Measurements from ENCODE around the gene CDH23.
A peak's percentile ranks its signal among the peaks of the same experiment; 100 is the strongest.

CDH23 gene

DNA sequence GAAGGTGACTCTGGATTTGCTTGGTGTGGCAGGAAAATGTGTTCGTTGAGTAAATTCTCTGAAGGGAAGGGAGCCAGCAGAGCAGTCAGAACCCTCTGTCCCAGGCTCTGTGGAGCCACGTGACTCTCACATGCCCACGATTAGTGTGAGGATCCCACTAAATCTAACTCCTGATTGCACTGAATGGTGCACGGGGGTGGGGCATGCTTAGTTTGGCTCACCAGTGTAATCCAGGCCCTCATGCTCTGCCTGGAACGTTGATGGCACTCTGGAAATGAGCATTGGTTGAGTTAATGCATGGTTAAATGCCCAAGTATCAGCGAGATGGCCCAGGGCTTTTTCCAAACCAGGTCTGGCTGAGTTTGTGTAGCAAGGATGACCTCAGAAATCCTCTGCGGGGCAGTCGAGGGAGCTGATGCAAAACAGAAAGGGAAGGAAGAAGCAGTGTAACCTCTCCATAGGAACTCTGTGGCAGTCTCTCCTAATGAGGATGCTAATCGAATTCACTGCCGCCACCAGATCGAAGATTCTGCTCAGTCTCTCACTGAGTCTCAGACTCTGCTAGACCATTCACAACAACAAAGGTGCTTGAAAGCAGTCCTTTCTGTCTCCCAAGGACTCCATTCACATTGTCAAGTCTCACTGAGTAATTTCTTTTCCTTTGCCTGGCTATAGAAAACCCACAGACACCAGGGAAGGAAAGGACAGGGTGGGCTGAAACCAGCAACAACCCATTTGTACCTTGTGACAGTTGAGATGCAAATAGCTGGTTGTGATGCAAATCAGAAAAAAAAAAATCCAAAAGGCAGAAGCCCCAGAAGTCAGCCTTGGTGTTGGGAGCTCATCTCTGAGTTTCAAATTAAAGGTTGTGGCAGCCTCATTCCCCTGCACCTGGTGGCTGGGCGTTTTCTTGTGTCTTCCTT lies 224.8 kb downstream of the CDH23 start:
- Histone ChIP-seq H3K27ac (ENCODE audit: low read depth, low read length) (peak overlapping the region; percentile 93), H3K9ac (ENCODE audit: low read depth, low read length) (peak overlapping the region; percentile 23; the same call in 1 of the 2 replicates), H3K36me3 (ENCODE audit: control insufficient read depth, insufficient read depth, low read length) (no peaks in the 10 kb centered on the region), H3K9me3 (ENCODE audit: control insufficient read depth, insufficient read depth, low read length) (no peaks in the 10 kb centered on the region), H3K4me1 (ENCODE audit: control insufficient read depth, insufficient read depth, low read length) (peaks cover 40% of the 10 kb centered on the region), H3K27me3 (ENCODE audit: control insufficient read depth, insufficient read depth, low read length) (no peaks in the 10 kb centered on the region), H3K4me3 (ENCODE audit: low read depth, low read length) (peak overlapping the region; percentile 36)

DNA sequence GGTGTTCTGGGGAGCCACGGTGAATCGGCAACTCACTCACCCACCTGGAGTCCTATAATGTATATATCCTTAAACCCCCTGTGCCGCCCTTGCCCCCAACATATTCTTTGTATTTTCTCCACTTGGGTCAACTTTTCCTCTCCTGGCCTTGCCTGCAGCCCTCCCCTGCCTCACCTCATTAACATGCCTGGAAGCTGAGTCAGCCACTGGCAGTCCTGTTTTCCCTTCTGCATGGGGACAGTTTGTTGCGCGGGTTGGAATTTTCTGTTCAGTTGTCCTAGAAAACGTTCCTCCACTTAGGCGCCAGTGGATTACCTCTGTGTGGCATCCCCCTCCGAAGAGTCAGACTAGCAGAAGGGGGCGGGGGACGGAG lies 225.4 kb downstream of the CDH23 start:
- H3K4me1 ChIP-seq (ENCODE audit: control insufficient read depth, insufficient read depth, low read length) = peaks cover 46% of the 10 kb centered on the region

DNA sequence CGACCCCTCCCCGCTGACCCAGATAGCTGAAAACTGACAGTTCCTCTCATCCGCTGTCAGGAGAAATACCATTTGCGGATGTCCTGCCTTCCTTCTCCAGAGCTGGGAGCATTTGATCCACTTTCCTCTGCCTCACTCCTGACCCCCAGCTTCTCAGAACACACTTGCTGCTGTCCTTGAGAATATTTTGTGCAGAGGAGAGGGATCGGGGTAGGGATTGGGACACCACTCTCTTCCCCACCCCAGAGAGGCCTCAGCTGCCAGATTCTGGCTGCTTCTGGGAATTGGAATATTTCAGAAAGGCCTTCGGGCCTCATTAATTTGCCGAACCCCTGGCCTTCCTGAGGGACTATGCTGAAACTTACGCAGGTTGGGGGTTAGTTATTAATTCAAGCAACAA lies 225.9 kb downstream of the CDH23 start:
- Histone ChIP-seq H3K9ac (ENCODE audit: low read depth, low read length) (no peak overlapping the region), H3K27me3 (ENCODE audit: control insufficient read depth, insufficient read depth, low read length) (no peaks in the 10 kb centered on the region), H3K4me1 (ENCODE audit: control insufficient read depth, insufficient read depth, low read length) (peaks cover 51% of the 10 kb centered on the region), H3K9me3 (ENCODE audit: control insufficient read depth, insufficient read depth, low read length) (no peaks in the 10 kb centered on the region), H3K27ac (ENCODE audit: low read depth, low read length) (peak overlapping the region; percentile 93), H3K36me3 (ENCODE audit: control insufficient read depth, insufficient read depth, low read length) (no peaks in the 10 kb centered on the region), H3K4me3 (ENCODE audit: low read depth, low read length) (peak overlapping the region; percentile 36)

More for the DNA sequence above, 225.4 kb downstream of the CDH23 start:
- peak overlapping the region; percentile 36 for H3K4me3 ChIP-seq (ENCODE audit: low read depth, low read length)
- H3K27ac ChIP-seq (ENCODE audit: low read depth, low read length) = peak overlapping the region; percentile 93
- H3K27me3 ChIP-seq (ENCODE audit: control insufficient read depth, insufficient read depth, low read length) = no peaks in the 10 kb centered on the region
- H3K36me3 ChIP-seq (ENCODE audit: control insufficient read depth, insufficient read depth, low read length) = no peaks in the 10 kb centered on the region
- H3K9ac ChIP-seq (ENCODE audit: low read depth, low read length) = no peak overlapping the region
- no peaks in the 10 kb centered on the region for H3K9me3 ChIP-seq (ENCODE audit: control insufficient read depth, insufficient read depth, low read length)

DNA sequence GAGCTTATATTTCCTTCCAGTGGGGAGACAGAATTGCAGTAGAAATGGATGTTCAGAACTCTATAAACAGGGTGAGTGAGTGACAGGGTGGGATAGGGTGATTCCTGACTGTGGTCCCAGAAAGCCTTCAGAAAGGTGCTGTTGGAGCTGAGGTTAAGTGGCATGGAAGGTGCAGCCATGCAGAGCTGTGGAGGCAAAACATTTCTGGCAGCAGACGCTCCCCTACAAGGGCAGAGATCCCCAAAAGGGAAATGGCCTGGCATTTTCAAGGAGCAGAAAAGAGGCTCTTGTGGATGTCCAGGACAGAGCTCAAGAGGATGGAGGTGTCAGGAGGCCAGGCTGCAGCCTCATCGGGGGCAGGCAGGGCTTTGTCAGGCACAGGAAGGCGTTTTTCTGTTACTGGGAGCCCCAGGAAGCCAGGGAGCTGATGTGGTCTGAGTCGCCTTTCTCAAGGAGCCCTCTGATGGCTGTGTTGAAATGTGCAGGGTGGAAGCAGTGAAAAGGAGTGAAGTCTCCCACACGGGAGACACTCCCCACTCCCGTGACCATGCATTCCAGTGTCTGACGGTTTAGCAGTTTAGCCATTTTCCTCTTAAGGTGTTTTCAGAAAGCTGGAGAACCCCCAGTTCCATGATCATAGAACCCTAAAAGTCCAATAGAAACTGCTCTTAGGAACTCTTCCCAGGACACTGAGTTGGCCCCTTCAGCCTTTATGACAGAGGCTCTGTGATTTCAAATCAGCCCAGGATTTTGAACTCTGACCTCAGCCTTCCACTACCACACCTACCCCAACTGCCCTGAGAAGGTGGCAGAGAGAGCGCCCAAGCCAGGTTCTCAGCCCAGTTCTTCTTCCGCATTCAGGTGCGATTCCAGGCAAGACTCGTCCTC lies 226.6 kb downstream of the CDH23 start:
- Histone ChIP-seq H3K27ac (ENCODE audit: low read depth, low read length) (peak overlapping the region; percentile 42), H3K27me3 (ENCODE audit: control insufficient read depth, insufficient read depth, low read length) (no peaks in the 10 kb centered on the region), H3K9ac (ENCODE audit: low read depth, low read length) (no peak overlapping the region), H3K4me3 (ENCODE audit: low read depth, low read length) (no peak overlapping the region), H3K9me3 (ENCODE audit: control insufficient read depth, insufficient read depth, low read length) (no peaks in the 10 kb centered on the region), H3K4me1 (ENCODE audit: control insufficient read depth, insufficient read depth, low read length) (peaks cover 57% of the 10 kb centered on the region), H3K36me3 (ENCODE audit: control insufficient read depth, insufficient read depth, low read length) (no peaks in the 10 kb centered on the region)

DNA sequence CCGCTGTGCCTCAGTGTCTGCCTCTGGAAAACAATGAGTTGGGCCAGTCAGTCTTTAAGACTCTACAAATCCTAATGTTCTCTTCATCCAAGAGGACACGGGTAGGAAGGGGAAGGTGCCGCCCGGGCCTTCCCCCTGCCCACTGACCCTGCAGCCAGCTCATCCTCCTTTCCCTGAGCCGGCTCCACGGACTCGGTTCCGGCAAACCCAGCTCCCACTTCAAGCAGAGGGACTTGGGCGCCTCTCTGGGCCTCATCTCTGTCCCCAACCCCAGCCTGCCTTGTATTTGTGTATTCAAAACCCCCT lies 227.2 kb downstream of the CDH23 start:
- H3K9me3 ChIP-seq (ENCODE audit: control insufficient read depth, insufficient read depth, low read length) = no peaks in the 10 kb centered on the region
- H3K36me3 ChIP-seq (ENCODE audit: control insufficient read depth, insufficient read depth, low read length) = no peaks in the 10 kb centered on the region
- H3K27me3 ChIP-seq (ENCODE audit: control insufficient read depth, insufficient read depth, low read length) = no peaks in the 10 kb centered on the region
- peak overlapping the region; percentile 42 for H3K27ac ChIP-seq (ENCODE audit: low read depth, low read length)
- peaks cover 57% of the 10 kb centered on the region for H3K4me1 ChIP-seq (ENCODE audit: control insufficient read depth, insufficient read depth, low read length)
- no peak overlapping the region for H3K4me3 ChIP-seq (ENCODE audit: low read depth, low read length)
- no peak overlapping the region for H3K9ac ChIP-seq (ENCODE audit: low read depth, low read length)

DNA sequence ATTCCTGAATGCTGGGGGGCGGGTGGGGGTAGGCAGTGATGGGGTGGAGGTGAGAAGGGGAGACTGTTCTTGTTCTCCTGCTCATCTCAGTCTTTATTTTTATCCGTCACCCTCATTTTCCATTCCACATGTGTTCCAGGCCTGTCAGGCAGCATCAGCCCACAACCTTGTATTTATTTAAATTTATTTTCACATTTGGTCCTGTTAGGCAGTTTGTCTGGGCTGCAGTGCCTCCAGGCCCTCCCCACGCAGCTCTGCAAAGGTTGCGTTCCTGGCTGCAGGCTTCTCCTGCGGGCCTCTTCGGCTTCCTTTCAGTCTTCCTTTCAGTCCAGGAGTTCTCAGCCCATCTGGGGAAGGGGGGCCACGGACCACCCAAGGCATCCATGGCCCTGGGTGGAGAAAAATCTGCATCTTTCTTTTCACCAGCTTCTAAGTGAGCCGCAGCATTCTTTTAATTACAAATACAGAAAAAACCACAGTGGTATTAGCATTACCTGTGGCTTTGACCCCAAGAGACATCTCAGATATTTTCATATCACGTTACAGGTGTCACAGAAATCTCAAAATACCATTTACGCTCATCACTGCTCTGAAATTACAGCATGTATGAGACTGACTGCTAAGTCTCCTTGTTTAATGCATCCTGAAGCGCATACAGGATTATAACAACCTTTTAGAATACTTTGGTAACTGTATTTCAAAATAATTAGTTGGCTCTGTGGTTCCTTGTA lies 228.9 kb downstream of the CDH23 start:
- no peaks in the 10 kb centered on the region for H3K36me3 ChIP-seq (ENCODE audit: control insufficient read depth, insufficient read depth, low read length)
- no peak overlapping the region for H3K9ac ChIP-seq (ENCODE audit: low read depth, low read length)
- peaks cover 60% of the 10 kb centered on the region for H3K4me1 ChIP-seq (ENCODE audit: control insufficient read depth, insufficient read depth, low read length)
- H3K4me3 ChIP-seq (ENCODE audit: low read depth, low read length) = no peak overlapping the region
- H3K9me3 ChIP-seq (ENCODE audit: control insufficient read depth, insufficient read depth, low read length) = no peaks in the 10 kb centered on the region
- H3K27ac ChIP-seq (ENCODE audit: low read depth, low read length) = no peak overlapping the region
- H3K27me3 ChIP-seq (ENCODE audit: control insufficient read depth, insufficient read depth, low read length) = peaks cover 3% of the 10 kb centered on the region; the same call in 1 of the 2 replicates

DNA sequence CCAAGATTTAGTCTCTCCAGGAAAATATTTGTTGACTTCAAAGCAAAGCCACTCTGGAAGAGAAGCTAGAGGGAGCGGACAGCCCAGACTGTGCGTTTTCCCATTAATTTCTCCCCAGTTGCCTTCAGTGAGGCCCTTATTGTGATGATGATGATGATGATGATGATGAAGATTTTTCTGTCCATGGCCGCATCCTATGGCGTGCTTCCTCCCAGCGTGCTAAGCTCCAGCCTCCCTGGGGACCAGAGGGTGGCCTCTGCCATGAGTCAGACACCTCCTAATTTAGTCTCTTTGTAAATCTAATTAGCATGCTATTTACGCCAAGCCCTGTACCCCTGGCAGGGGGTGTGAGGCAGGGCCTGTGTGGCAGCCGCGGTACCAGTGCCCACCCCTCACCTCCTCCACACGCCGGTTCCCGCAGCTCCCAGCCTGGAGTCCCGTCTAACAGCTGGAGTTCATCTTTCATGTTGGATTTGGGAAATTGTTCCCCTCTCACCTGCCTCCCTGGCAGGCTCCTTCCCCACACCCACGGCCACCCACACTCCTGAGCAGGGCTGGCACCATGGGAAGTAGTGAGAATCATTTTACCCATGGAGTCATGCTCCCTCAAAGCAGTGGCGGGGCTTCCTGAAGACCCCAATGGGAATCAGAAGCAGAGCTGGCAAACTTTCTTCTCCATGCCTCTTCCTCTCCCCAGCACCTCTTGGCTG lies 230.7 kb downstream of the CDH23 start:
- H3K36me3 ChIP-seq (ENCODE audit: control insufficient read depth, insufficient read depth, low read length) = no peaks in the 10 kb centered on the region
- H3K9me3 ChIP-seq (ENCODE audit: control insufficient read depth, insufficient read depth, low read length) = no peaks in the 10 kb centered on the region
- H3K4me3 ChIP-seq (ENCODE audit: low read depth, low read length) = no peak overlapping the region
- peaks cover 13% of the 10 kb centered on the region for H3K27me3 ChIP-seq (ENCODE audit: control insufficient read depth, insufficient read depth, low read length)
- no peak overlapping the region for H3K9ac ChIP-seq (ENCODE audit: low read depth, low read length)
- peak overlapping the region; percentile 40 for H3K27ac ChIP-seq (ENCODE audit: low read depth, low read length)
- H3K4me1 ChIP-seq (ENCODE audit: control insufficient read depth, insufficient read depth, low read length) = peaks cover 55% of the 10 kb centered on the region

DNA sequence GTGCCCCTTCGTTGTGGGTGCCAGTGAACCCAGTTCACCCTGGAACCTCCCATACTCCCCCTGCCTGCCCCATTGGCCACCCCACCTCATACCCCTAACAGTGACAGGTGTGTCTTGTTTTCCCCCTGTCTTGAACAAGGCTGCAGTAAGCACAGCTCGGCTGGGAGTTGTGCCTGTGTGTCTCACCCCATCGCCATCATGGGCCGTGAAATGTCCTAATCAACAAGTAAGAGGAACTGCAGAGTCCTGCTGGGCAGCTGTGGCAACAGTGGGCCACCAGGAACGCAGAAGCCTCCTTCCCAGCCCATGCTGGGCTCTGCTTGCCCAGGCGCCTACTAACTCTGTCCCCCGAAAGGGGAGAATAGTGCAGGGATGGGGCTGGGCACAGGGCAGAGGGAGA lies 231.2 kb downstream of the CDH23 start:
- H3K27ac ChIP-seq (ENCODE audit: low read depth, low read length) = peak overlapping the region; percentile 40
- peaks cover 53% of the 10 kb centered on the region for H3K4me1 ChIP-seq (ENCODE audit: control insufficient read depth, insufficient read depth, low read length)
- no peaks in the 10 kb centered on the region for H3K9me3 ChIP-seq (ENCODE audit: control insufficient read depth, insufficient read depth, low read length)
- H3K9ac ChIP-seq (ENCODE audit: low read depth, low read length) = no peak overlapping the region
- H3K36me3 ChIP-seq (ENCODE audit: control insufficient read depth, insufficient read depth, low read length) = no peaks in the 10 kb centered on the region
- no peak overlapping the region for H3K4me3 ChIP-seq (ENCODE audit: low read depth, low read length)
- H3K27me3 ChIP-seq (ENCODE audit: control insufficient read depth, insufficient read depth, low read length) = peaks cover 19% of the 10 kb centered on the region

DNA sequence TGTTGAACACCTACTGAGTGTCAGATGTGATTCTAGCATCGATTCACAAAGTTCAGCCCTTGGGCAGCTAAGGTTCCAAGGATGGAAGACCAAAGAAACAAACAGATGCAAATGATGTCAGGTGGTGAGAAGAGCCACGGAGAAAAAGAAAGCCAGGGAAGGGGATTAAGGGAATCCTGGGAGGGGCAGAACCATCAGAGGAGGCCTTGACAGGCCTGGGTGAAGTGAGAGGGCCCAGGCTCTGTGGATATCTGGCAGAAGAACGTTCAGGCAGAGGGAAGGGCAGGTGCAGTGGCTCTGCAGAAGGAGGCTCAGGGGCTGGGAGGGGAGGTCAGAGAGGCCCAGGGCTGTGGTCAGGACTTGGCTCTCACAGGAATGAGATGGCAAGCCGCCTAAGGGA lies 232.4 kb downstream of the CDH23 start:
- peaks cover 48% of the 10 kb centered on the region for H3K4me1 ChIP-seq (ENCODE audit: control insufficient read depth, insufficient read depth, low read length)
- no peak overlapping the region for H3K27ac ChIP-seq (ENCODE audit: low read depth, low read length)
- H3K27me3 ChIP-seq (ENCODE audit: control insufficient read depth, insufficient read depth, low read length) = peaks cover 30% of the 10 kb centered on the region
- H3K4me3 ChIP-seq (ENCODE audit: low read depth, low read length) = no peak overlapping the region
- H3K9ac ChIP-seq (ENCODE audit: low read depth, low read length) = no peak overlapping the region
- no peaks in the 10 kb centered on the region for H3K9me3 ChIP-seq (ENCODE audit: control insufficient read depth, insufficient read depth, low read length)
- no peaks in the 10 kb centered on the region for H3K36me3 ChIP-seq (ENCODE audit: control insufficient read depth, insufficient read depth, low read length)

DNA sequence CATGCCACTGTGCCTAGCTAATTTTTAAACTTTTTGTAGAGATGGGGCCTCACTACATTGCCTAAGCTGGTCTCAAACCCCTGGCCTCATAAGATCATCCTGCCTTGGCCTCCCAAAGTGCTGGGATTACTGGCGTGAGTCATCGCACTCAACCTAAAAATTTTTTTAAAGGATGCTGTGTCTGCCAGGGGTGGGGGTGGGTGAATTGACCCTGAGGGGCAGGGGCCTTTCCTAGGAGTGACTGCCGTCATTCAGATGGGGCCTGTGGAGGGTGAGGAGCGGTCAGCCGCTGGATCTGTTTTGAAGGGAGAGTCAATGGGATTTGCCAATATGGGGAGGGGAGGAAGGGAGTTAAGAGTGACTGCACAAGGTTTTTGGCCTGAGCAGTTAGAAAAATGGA lies 233.4 kb downstream of the CDH23 start:
- Histone ChIP-seq H3K9ac (ENCODE audit: low read depth, low read length) (no peak overlapping the region), H3K9me3 (ENCODE audit: control insufficient read depth, insufficient read depth, low read length) (no peaks in the 10 kb centered on the region), H3K4me1 (ENCODE audit: control insufficient read depth, insufficient read depth, low read length) (peaks cover 56% of the 10 kb centered on the region), H3K27me3 (ENCODE audit: control insufficient read depth, insufficient read depth, low read length) (peaks cover 40% of the 10 kb centered on the region), H3K27ac (ENCODE audit: low read depth, low read length) (no peak overlapping the region), H3K4me3 (ENCODE audit: low read depth, low read length) (no peak overlapping the region), H3K36me3 (ENCODE audit: control insufficient read depth, insufficient read depth, low read length) (no peaks in the 10 kb centered on the region)
